GM12891 (cell line): ENCODE measurements around the gene TNFSF12.

Source experiments
- POLR2A ChIP-seq: IDR thresholded peaks from 2 replicates; pipeline ENCODE4 v1.6.1; 2011; ENCODE audit warnings: low read depth, low read length, control low read depth
- POLR2AphosphoS5 ChIP-seq: IDR thresholded peaks from 2 replicates; pipeline ENCODE4 v1.6.1; 2011; ENCODE audit warnings: low read depth, low read length, control low read depth
- POU2F2 ChIP-seq: IDR thresholded peaks from 2 replicates; pipeline ENCODE4 v1.6.1; 2011; ENCODE audit warnings: low read depth, mild to moderate bottlenecking, control low read depth, low read length, moderate library complexity
- SPI1 ChIP-seq: IDR thresholded peaks from 2 replicates; pipeline ENCODE4 v1.6.1; 2011; ENCODE audit warnings: low read depth, low read length, control low read depth
- TAF1 ChIP-seq: IDR thresholded peaks from 2 replicates; pipeline ENCODE4 v1.6.1; 2011; ENCODE audit warnings: low read depth, low read length, control low read depth

DNA sequence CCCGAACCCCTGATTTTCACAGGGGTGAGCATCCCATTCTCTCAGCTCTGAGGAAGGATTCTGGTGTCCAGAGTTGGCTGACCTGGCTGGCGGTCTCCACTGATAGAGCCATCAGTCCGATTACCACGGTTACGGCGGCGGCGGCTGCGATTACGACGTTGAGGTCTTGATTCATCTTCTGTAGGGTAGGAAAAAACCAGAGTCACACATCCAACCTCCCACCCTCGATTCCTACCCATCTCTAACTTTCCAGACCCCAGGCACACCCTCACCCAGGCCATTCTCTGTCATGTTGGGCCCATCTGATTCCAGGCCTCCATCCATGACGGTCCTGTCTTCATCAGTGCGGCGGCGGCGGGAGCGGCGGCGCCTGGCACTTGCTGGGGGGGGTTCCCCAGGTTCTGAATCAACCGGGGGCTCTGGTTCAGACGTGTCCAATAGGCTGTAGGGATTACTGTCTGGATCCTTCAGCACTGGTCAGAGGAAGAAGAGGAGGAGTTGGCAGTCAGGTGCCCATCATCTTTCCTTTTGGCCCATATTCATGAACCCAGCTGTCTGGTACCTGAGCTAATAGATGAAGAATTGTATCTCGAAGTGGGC, 43.7 kb downstream of the TNFSF12 start:
- TF ChIP-seq TAF1 (no peak), POLR2A (no peak), POLR2AphosphoS5 (no peak), SPI1 (no peak), POU2F2 (no peak)
